SK-N-MC (cell line): ENCODE measurements around the gene PKP2.

Experiments
- EZH2 ChIP-seq: fragments of 200-600 bp; sonication (generic); IDR thresholded peaks from one replicate; pipeline ENCODE4 v1.6.1; 2017; ENCODE audit warnings: antibody characterized with exemption
- POLR2AphosphoS5 ChIP-seq: IDR thresholded peaks from 2 replicates; pipeline ENCODE4 v1.6.1; 2012; ENCODE audit warnings: mild to moderate bottlenecking, low read depth, low read length, borderline replicate concordance

GRCh38 chr12:32897687-32898573 lies 1.4 kb upstream of the PKP2 start:
- TF ChIP-seq POLR2AphosphoS5 (no peak), EZH2 (no peak)
